Erythroblast (primary cell): ENCODE measurements around the gene DNAJB8.

ENCODE experiments used
- GATA1 ChIP-seq: IDR thresholded peaks from 2 replicates; pipeline ENCODE4 v1.6.1; 2011; ENCODE audit warnings: low read depth, mild to moderate bottlenecking, control low read depth, low read length, moderate library complexity
- POLR2A ChIP-seq: IDR thresholded peaks from 2 replicates; pipeline ENCODE4 v1.6.1; 2011; ENCODE audit warnings: mild to moderate bottlenecking, low read length

DNA sequence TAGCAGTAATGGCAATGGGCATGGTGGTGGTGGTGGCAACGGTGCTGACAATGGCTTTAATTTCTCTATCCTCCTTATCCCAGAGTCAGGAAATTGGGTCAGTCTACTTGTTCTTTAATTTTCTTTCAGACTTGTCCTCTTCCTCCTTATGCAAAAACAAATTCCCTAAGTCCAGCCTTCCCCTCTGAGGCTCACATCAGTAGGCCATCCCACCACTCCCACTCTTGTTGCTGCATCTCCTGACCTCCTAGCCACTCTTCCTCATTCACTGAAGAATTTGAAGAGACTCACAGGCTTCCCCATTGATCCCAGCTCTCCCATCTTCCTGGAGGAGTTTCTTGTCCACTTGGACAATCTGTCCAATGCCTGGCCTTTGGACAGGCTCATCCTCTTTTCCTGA lies 19.9 kb downstream of the DNAJB8 start:
- TF ChIP-seq POLR2A (no peak), GATA1 (no peak)
